ENCODE measurements around the gene NHEJ1. TPM values are rescaled to one million over a fixed set of nuclear protein-coding genes. Genes with fewer than 3 reads are reported as not detected.
A peak's percentile ranks its signal among the peaks of the same experiment; 100 is the strongest.

Gene NHEJ1
- total RNA-seq, 2 donors from 2014 or later = 8.9 to 9.3 TPM

GRCh38 chr2:219142329-219142728 lies 18.3 kb downstream of the NHEJ1 start:
- H3K36me3 ChIP-seq (replicated peaks in 1 of 2; ENCODE audit: insufficient read depth in 1 of 2, low read depth in 2 of 2) = peaks cover 0 to 1% of the 10 kb centered on the region in 2 donors
- no peaks in the 10 kb centered on the region for H3K4me1 ChIP-seq
- intact Hi-C loops (cut with DNase I) = no loop called here
- 84 to 90% methylated on average over 4 to 6 of the region's 6 CpGs for WGBS, 2 donors
- DNase-seq (peak in 1 of 4 donors; percentile 80), ATAC-seq (no peak)
- H3K9me3 ChIP-seq = no peaks in the 10 kb centered on the region
- no peak overlapping the region for H3K27ac ChIP-seq
- H3K27me3 ChIP-seq = no peaks in the 10 kb centered on the region
- TF ChIP-seq POLR2A (IDR thresholded peaks at IDR 0.05) = no peak
- TF ChIP-seq CTCF (IDR thresholded peaks at IDR 0.05) = peak in 1 of 7 experiments; percentile 23
- H3K4me3 ChIP-seq = no peak overlapping the region

GRCh38 chr2:219140722-219141121 lies 19.9 kb downstream of the NHEJ1 start:
- Histone ChIP-seq H3K4me1 (no peaks in the 10 kb centered on the region), H3K36me3 (replicated peaks in 1 of 2; ENCODE audit: insufficient read depth in 1 of 2, low read depth in 2 of 2) (no peaks in the 10 kb centered on the region), H3K27ac (no peak overlapping the region), H3K27me3 (no peaks in the 10 kb centered on the region), H3K9me3 (no peaks in the 10 kb centered on the region), H3K4me3 (no peak overlapping the region)
- ATAC-seq (no peak), DNase-seq (no peak)
- intact Hi-C loops (cut with DNase I) = no loop called here
- no peak for TF ChIP-seq CTCF (IDR thresholded peaks at IDR 0.05)
- TF ChIP-seq POLR2A (IDR thresholded peaks at IDR 0.05) = no peak
- 93 to 95% methylated on average over 3 of the region's 3 CpGs for WGBS, 2 donors

- no peak for DNase-seq
- no peak for ATAC-seq
- WGBS, 2 donors = 68 to 84% methylated on average over 4 of the region's 4 CpGs
- intact Hi-C loops (cut with DNase I) = no loop called here
- no peaks in the 10 kb centered on the region for H3K36me3 ChIP-seq (replicated peaks in 1 of 2; ENCODE audit: insufficient read depth in 1 of 2, low read depth in 2 of 2)
- H3K27me3 ChIP-seq = no peaks in the 10 kb centered on the region
- H3K27ac ChIP-seq = no peak overlapping the region
- no peak overlapping the region for H3K4me3 ChIP-seq
- no peak for TF ChIP-seq CTCF (IDR thresholded peaks at IDR 0.05)
- no peak for TF ChIP-seq POLR2A (IDR thresholded peaks at IDR 0.05)
- no peaks in the 10 kb centered on the region for H3K9me3 ChIP-seq
- no peaks in the 10 kb centered on the region for H3K4me1 ChIP-seq
These were observed 26.6 kb downstream of the NHEJ1 start for GRCh38 chr2:219133976-219134375.

- 50 to 74% methylated on average over 4 of the region's 4 CpGs for WGBS, 2 donors
- Histone ChIP-seq H3K9me3 (no peaks in the 10 kb centered on the region), H3K4me3 (no peak overlapping the region), H3K27ac (no peak overlapping the region), H3K4me1 (peaks cover 19% of the 10 kb centered on the region), H3K36me3 (replicated peaks in 1 of 2; ENCODE audit: insufficient read depth in 1 of 2, low read depth in 2 of 2) (no peaks in the 10 kb centered on the region), H3K27me3 (no peaks in the 10 kb centered on the region)
- ATAC-seq (no peak), DNase-seq (no peak)
- TF ChIP-seq CTCF (IDR thresholded peaks at IDR 0.05) (no peak), POLR2A (IDR thresholded peaks at IDR 0.05) (no peak)
- intact Hi-C loops (cut with DNase I) = no loop called here
These were observed 28.9 kb downstream of the NHEJ1 start for GRCh38 chr2:219131744-219132143.

- intact Hi-C loops (cut with DNase I) = no loop called here
- WGBS, 2 donors = 70 to 75% methylated on average over 3 of the region's 3 CpGs
- H3K36me3 ChIP-seq (replicated peaks in 1 of 2; ENCODE audit: insufficient read depth in 1 of 2, low read depth in 2 of 2) = no peaks in the 10 kb centered on the region
- H3K4me3 ChIP-seq = no peak overlapping the region
- H3K27me3 ChIP-seq = no peaks in the 10 kb centered on the region
- peaks cover 23% of the 10 kb centered on the region for H3K4me1 ChIP-seq
- DNase-seq (no peak), ATAC-seq (no peak)
- no peak overlapping the region for H3K27ac ChIP-seq
- TF ChIP-seq CTCF (IDR thresholded peaks at IDR 0.05) = no peak
- H3K9me3 ChIP-seq = no peaks in the 10 kb centered on the region
These were observed 29.3 kb downstream of the NHEJ1 start for GRCh38 chr2:219131327-219131726.

All from body of pancreas (tissue), 4 donors.